Peyer's patch (tissue), 4 donors: ENCODE measurements around the gene OR7G3. TPM values are rescaled to one million over a fixed set of nuclear protein-coding genes. Genes with fewer than 3 reads are reported as not detected.

Source experiments
- DNase-seq, 3 donors: peaks; one replicate each; pipeline ENCODE4 v3.0.0-alpha.2; 2017 to 2019
- H3K27ac ChIP-seq, 4 donors: fragments of 200-600 bp; sonication (generic); one replicate each; pipeline ENCODE4 v1.5.1; 2016 to 2019
- H3K27me3 ChIP-seq, 2 donors: fragments of 200-600 bp; sonication (generic); one replicate each; pipeline ENCODE4 v1.5.1; 2019
- H3K36me3 ChIP-seq, 3 donors: fragments of 200-600 bp; sonication (generic); one replicate each; pipeline ENCODE4 v1.5.1; 2016 to 2019
- H3K4me1 ChIP-seq, 4 donors: fragments of 200-600 bp; sonication (generic); one replicate each; pipeline ENCODE4 v1.5.1; 2016 to 2019
- H3K4me3 ChIP-seq, 4 donors: fragments of 200-600 bp; sonication (generic); 1 replicate in 3 of 4; 2 replicates in 1 of 4; pipeline ENCODE4 v1.5.1; 2016 to 2019; ENCODE audit warnings: mild to moderate bottlenecking in 1 of 4
- H3K9me3 ChIP-seq, 4 donors: fragments of 200-600 bp; sonication (generic); one replicate each; pipeline ENCODE4 v1.5.1; 2016 to 2019; ENCODE audit warnings: mild to moderate bottlenecking in 1 of 4
- POLR2A ChIP-seq, 2 donors: fragments of 450-650 bp; IDR thresholded peaks; one replicate each; pipeline ENCODE4 v1.5.1; 2017; ENCODE audit warnings: antibody characterized with exemption in 2 of 2, mild to moderate bottlenecking in 2 of 2, moderate library complexity in 2 of 2
- total RNA-seq, 4 donors: library from RNA; depleted of rRNA; stranded (reverse); fragments of >200 nt; gene quantifications; one replicate each; pipeline ENCODE4 v1.1.0, GENCODE V29; 2016
- TF ChIP-seq, protein P1 (sequence below), 6 experiments: fragments of 450-650 bp in 4 of 6; fragments of 200-600 bp in 2 of 6; sonication (generic) in 1 of 6; IDR thresholded peaks; one replicate each; pipeline ENCODE4 v1.5.1; 2017 to 2019; ENCODE audit warnings: antibody characterized with exemption in 6 of 6, mild to moderate bottlenecking in 3 of 6, moderate library complexity in 1 of 6

Gene OR7G3
- total RNA-seq, 4 donors from 2014 or later, result not detected

DNA sequence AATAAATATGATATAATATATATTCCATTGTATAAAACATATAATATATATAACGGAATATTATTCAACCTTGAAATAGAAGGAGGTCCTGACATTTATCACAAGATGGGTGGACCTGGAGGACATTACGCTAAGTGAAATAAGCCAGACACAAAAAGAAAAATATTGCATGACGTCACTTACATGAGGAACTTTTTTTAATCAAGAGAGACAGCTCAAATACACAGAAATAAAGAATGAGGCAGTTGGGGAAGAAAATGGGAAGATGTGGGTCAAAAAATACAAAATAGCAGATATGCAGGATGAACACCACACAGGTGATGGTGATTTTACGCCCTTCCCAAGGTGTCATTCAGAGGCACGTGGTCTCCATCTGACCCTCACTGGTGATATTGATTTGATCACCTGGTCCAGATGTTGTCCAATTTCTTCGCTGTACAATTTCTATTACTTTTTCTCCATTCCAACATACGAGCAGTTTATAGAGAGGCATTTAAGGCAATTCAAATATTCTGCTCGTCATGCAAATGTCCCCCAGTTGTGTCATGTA lies 12.9 kb upstream of the OR7G3 start:
- H3K36me3 ChIP-seq, result no peaks in the 10 kb centered on the region
- no peaks in the 10 kb centered on the region for H3K27me3 ChIP-seq
- H3K4me3 ChIP-seq, result peak overlapping the region; percentile 50 to 93 (median 72)
- DNase-seq, result no peak
- H3K27ac ChIP-seq, result peak overlapping the region; percentile 78 to 86 (median 84)
- no peak for TF ChIP-seq POLR2A (IDR thresholded peaks at IDR 0.05)
- TF ChIP-seq, protein P1, sequence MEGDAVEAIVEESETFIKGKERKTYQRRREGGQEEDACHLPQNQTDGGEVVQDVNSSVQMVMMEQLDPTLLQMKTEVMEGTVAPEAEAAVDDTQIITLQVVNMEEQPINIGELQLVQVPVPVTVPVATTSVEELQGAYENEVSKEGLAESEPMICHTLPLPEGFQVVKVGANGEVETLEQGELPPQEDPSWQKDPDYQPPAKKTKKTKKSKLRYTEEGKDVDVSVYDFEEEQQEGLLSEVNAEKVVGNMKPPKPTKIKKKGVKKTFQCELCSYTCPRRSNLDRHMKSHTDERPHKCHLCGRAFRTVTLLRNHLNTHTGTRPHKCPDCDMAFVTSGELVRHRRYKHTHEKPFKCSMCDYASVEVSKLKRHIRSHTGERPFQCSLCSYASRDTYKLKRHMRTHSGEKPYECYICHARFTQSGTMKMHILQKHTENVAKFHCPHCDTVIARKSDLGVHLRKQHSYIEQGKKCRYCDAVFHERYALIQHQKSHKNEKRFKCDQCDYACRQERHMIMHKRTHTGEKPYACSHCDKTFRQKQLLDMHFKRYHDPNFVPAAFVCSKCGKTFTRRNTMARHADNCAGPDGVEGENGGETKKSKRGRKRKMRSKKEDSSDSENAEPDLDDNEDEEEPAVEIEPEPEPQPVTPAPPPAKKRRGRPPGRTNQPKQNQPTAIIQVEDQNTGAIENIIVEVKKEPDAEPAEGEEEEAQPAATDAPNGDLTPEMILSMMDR (IDR thresholded peaks at IDR 0.05), result no peak
- peaks cover 0 to 8% (median under 1%) of the 10 kb centered on the region in 4 donors for H3K9me3 ChIP-seq
- H3K4me1 ChIP-seq, result peaks cover 0 to 14% (median 3%) of the 10 kb centered on the region in 4 donors

DNA sequence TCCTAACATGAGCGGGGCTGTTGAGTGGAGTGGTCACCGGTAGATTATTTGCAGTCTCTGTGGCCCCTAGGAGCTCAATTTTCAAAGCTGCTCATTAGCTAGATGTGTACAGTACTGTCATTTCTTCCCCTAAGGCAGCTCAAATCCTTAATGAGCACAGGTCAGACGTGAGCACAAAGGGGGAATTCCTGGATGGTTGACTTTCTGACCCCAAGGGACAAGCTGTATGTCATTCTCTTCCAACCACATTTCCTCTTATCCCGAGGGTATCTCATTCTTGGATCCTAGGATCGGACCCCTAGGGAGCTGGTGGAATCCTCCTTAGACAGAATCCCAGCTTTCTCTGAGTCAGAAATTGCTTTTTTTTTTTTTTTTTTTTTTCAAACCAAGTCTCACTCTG lies 5.7 kb upstream of the OR7G3 start:
- H3K27ac ChIP-seq, result no peak overlapping the region
- H3K4me3 ChIP-seq, result no peak overlapping the region
- no peaks in the 10 kb centered on the region for H3K4me1 ChIP-seq
- H3K27me3 ChIP-seq, result no peaks in the 10 kb centered on the region
- no peak for DNase-seq
- TF ChIP-seq POLR2A (IDR thresholded peaks at IDR 0.05), result no peak
- TF ChIP-seq, protein P1 (IDR thresholded peaks at IDR 0.05), result no peak
- no peaks in the 10 kb centered on the region for H3K36me3 ChIP-seq
- H3K9me3 ChIP-seq, result no peaks in the 10 kb centered on the region

DNA sequence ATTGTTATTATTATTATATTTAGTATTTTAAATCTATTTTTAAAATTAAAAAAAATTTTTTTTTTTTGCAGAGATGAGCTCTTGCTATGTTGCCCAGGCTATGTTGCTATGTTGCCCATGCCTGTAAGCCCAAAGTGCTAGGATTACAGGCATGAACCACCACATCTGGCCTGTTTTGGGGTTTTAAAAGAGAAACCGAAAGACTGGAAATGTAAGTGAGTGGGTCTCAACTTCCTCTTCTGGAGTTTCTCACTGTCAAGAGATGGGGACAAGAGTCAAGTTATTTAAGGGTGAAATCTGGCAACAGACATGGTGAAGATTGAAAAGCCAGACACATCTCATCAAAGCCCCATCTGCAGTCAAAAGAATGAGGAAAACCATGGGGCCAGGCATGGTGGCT lies 4.2 kb upstream of the OR7G3 start:
- Histone ChIP-seq H3K4me3 (no peak overlapping the region), H3K9me3 (no peaks in the 10 kb centered on the region), H3K36me3 (no peaks in the 10 kb centered on the region), H3K4me1 (no peaks in the 10 kb centered on the region), H3K27ac (no peak overlapping the region), H3K27me3 (no peaks in the 10 kb centered on the region)
- no peak for TF ChIP-seq POLR2A (IDR thresholded peaks at IDR 0.05)
- TF ChIP-seq, protein P1 (IDR thresholded peaks at IDR 0.05), result no peak
- DNase-seq, result no peak

DNA sequence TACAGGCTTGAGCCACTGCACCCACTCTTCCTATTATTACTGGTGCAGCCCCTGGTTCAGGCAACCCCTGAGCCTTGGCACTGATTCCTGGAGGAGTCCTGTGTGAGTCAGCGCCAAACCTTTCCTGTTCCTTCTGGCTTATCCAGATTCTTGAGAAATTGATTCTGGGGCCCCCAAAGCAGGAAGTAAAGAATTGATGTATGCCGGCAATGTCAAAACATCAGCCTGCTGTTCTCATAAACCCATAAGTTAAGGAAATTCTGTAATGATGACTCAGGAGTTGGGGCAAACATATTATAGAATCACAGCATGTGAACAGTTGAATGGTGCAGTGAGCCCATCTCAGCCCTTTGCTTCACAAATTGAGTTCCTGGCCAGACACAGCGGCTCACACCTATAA lies 1.4 kb upstream of the OR7G3 start:
- Histone ChIP-seq H3K4me1 (no peaks in the 10 kb centered on the region), H3K27ac (no peak overlapping the region), H3K4me3 (no peak overlapping the region), H3K9me3 (no peaks in the 10 kb centered on the region), H3K36me3 (no peaks in the 10 kb centered on the region), H3K27me3 (no peaks in the 10 kb centered on the region)
- DNase-seq, result no peak
- TF ChIP-seq, protein P1 (IDR thresholded peaks at IDR 0.05), result no peak
- no peak for TF ChIP-seq POLR2A (IDR thresholded peaks at IDR 0.05)

DNA sequence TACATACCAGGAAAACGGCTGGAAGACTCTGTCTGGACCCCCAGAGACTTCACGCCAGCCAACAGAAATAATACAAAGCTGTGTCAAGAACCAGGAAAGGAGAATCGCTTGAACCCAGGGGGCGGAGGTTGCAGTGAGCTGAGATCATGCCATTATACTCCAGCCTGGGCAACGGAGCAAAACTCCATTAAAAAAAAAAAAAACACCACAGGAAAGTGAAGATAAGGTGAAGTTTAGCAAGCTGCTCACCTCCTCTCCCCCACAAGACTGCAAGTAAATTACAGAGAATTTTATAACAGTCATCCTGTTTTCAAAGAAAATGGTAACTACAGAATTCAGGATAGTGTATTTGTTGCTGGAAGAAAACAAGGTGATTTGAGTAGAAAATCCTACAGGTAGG lies 10.2 kb downstream of the OR7G3 start:
- H3K27ac ChIP-seq, result no peak overlapping the region
- no peaks in the 10 kb centered on the region for H3K27me3 ChIP-seq
- H3K4me3 ChIP-seq, result no peak overlapping the region
- H3K9me3 ChIP-seq, result no peaks in the 10 kb centered on the region
- no peak for DNase-seq
- TF ChIP-seq, protein P1 (IDR thresholded peaks at IDR 0.05), result no peak
- H3K4me1 ChIP-seq, result no peaks in the 10 kb centered on the region
- no peaks in the 10 kb centered on the region for H3K36me3 ChIP-seq

DNA sequence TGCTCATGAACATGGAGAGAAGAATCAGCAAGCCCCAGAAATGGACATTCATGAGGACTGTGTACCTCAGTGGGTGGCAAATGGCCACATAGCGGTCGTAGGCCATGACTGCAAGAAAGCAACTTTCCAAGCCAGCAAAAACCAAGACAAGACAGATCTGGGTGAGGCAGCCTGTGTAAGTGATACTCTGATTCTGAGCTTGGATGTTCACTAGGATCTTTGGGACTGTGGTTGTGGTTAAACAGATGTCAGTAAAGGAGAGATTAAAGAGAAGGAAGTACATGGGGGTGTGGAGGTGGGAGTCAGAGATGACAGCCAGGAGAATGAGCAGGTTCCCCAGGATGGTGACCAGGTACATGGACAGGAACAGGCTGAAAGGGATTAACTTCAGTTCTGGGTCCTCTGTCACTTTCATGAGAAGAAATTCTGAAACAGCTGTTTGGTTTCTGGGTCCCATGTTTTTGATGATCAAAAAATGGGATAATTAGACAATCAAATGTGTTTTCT lies 11.4 kb downstream of the OR7G3 start, which contains the start of gene OR7G1:
Gene OR7G1, minus strand, starts transcription at position 457 of the 507 bp plus-strand sequence. Its CDS starts 0 bp downstream, at position 457.
- TF ChIP-seq, protein P1 (IDR thresholded peaks at IDR 0.05), result no peak
- no peak for TF ChIP-seq POLR2A (IDR thresholded peaks at IDR 0.05)
- Histone ChIP-seq H3K4me3 (no peak within 1 kb of the TSS), H3K9me3 (no peaks in the 10 kb centered on the region), H3K36me3 (no peaks in the 10 kb centered on the region), H3K27me3 (no peaks in the 10 kb centered on the region), H3K27ac (no peak within 1 kb of the TSS), H3K4me1 (no peaks in the 10 kb centered on the region)
- DNase-seq, result no peak
